ENCODE measurements around the gene TLCD3B.
"Not testable (repeated sequence)": the region's sequence is repeated elsewhere in the genome, so short reads cannot be mapped to it uniquely, and the experiment has no call there.

Gene TLCD3B

GRCh38 chr16:30025574-30025973 is 5.5 kb downstream of the TLCD3B start:
- no peak for DNase-seq (ENCODE audit: low read depth in 3 of 3)

- no peak for DNase-seq (ENCODE audit: low read depth in 3 of 3)
Measured at GRCh38 chr16:30025156-30025555, 5.9 kb downstream of the TLCD3B start.

DNA sequence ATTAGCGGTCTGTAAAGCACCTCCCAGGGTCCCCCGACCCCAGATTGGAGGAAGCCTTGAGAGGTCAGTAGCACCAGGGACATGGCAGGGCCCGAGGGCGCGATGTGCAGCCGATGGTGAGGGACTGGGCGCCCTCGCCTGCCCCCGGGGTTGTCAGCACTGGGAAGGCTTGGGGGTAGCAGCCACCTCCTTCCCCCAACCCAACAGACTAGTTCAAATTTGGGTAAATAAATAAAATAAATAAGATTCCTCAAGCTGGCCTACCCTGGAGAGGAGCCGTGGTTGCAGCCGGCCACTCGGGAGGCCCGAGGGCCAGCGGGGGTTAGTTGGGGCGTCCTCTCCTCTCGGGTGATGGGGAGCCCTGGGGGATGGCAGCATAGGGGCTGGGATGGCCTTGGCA is 6.6 kb downstream of the TLCD3B start:
- DNase-seq (ENCODE audit: low read depth in 3 of 3): no peak

GRCh38 chr16:30023586-30023985 is 7.5 kb downstream of the TLCD3B start:
- no peak for DNase-seq (ENCODE audit: low read depth in 3 of 3)

DNA sequence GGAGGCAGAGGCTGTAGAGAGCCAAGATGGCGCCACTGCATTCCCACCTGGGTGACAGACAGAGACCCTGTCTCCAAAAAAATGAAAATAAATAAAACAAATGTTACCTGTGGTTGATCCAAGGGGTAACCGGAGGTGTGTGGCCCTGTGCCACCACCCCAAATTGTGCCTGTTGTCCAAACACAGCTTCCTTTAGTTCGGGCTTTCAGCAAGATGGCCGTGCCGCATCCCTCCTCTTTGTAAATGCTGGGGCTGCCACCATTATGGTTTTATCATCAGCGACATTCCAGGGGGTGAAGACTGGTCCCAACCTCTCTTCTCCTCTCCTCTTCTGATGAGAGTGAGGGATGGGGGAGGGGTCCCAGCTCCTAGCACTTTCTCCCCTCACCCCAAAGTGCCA is 8.2 kb downstream of the TLCD3B start, which contains the start of gene C16orf92:
Gene C16orf92, plus strand, starts transcription at position 312 of the 400 bp plus-strand sequence. CDS start 143 bp downstream, outside the sequence.
- DNase-seq (ENCODE audit: low read depth in 3 of 3): no peak

DNA sequence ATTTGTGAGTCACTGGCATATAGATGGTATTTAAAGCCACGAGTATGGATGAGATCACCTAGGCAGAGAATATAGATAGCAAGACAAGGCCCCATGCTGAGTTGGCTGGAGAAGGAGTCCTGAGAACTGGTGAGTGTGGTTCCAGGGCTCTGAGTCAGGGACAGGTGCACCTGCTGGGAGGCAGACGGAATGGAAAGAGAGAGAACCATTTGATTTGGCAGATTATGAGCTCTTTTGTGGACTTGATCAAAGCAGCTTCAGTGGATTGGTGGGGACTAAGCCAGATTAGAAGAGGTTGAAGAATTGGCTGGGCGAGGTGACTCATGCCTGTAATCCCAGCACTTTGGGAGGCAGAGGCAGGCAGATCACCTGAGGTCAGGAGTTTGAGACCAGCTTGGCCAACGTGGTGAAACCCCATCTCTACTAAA is 12.3 kb downstream of the TLCD3B start:
- DNase-seq (ENCODE audit: low read depth in 3 of 3): no peak

DNA sequence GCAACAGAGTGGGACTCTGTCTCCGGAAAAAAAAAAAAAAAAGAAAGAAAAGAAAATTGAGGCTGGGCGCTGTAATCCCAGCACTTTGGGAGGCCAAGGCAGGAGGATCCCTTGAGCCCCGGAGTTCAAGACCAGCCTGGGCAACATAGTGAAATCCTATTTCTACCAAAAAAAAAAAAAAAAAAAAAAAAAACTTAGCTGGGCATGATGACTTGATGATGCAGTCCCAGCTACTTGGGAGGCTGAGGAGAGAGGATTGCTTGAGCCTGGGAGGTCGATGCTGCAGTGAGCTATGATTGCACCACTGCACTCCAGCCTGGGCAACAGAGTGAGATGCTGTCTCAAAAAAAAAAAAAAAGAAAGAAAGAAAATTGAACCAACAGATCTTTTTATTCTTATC is 13.1 kb downstream of the TLCD3B start:
- DNase-seq (ENCODE audit: low read depth in 3 of 3): not testable (repeated sequence)

DNA sequence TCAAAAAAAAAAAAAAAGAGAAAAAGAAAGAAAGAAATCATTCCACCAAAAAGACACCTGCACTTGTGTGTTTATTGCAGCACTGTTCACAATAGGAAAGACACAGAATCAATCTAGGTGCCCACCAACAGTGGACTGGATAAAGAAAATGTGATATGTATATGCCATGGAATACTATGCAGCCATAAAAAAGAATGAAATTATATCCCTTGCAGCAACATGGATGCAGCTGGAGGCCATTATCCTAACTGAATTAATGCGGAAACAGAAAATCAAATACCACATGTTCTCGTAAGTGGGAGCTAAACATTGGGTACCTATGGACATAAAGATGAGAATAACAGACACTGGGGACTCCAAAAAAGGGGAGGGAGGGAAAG is 13.8 kb downstream of the TLCD3B start:
- DNase-seq (ENCODE audit: low read depth in 3 of 3): no peak

- DNase-seq (ENCODE audit: low read depth in 3 of 3): no peak
Measured at GRCh38 chr16:30016555-30017276, 14.4 kb downstream of the TLCD3B start.

DNA sequence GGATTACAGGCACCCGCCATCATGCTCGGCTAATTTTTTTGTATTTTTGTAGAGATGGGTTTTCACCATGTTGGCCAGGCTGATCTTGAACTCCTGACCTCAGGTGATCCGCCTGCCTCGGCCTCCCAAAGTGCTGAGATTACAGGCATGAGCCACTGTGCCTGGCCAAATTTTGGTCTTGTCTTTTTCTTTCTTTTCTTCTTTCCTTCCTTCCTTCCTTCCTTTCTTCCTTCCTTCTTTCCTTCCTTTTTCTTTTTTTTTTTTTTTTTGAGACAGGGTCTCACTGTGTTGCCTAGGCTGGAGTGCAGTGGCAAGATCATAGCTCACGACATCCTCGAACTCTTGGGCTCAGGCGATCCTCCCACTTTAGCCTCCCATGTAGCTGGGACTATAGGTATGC is 15.6 kb downstream of the TLCD3B start:
- DNase-seq (ENCODE audit: low read depth in 3 of 3): not testable (repeated sequence)

DNA sequence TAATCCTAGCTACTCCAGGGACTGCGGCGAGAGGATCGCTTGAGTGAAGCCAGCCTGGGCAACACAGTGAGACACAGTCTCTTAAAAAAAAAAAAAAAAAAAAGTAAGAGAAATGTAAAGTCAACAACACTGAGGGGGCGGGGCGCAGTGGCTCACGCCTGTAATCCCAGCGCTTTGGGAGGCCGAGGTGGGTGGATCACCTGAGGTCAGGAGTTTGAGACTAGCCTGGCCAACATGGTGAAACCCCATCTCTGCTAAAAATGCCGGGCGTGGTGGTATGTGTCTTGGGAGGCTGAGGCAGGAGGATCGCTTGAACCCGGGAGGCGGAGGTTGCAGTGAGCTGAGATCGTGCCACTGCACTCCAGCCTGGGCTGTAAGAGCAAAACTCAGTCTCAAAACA is 18.5 kb downstream of the TLCD3B start:
- DNase-seq (ENCODE audit: low read depth in 3 of 3): not testable (repeated sequence)

- no peak for DNase-seq (ENCODE audit: low read depth in 3 of 3)
Measured at GRCh38 chr16:30011714-30012504, 19.2 kb downstream of the TLCD3B start.

DNA sequence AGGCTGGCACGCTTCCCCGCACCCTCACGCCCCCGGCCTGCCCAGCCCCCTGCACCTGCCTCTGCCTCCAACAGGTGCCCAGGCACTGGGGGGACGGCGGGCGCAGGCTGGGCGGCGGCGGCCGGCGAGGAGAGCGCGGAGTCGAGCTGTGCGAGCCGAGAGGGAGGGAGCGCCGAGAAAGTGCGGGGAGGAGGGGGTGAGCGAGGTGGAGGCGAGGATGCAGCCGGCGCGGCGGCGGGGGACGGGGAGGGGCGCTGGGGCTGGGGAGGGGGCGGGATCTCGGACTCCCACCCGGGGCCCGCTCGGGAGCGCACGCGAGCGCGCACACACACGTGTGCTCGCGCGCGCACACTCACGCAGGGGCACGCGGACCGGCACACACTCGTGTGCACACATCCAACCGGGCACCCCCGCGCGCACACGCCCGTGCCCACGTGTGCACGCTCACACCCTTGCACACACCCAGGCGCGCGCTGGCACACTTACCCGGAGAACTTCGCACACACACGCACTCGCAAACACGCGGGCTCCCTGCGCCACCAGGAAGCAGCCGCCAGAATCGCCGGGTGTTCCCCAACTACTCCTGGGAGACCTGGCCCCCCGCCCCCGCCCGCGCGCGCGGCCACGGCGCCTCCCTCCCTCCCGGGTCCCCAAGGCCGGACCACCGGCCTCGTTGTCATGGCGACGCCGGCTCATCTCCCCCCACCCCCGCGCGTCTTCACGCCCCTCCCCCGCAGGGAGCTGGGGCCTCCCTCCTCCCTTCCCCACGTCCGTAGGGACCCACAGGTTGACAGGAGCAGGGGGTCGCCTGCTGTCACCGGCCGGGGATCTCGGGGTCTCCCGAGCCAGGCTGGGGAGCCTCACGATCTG is 20.0 kb downstream of the TLCD3B start, which contains the start of gene DOC2A:
Gene DOC2A, minus strand, starts transcription at position 184 of the 870 bp plus-strand sequence. CDS start 805 bp downstream, outside the sequence.
- DNase-seq (ENCODE audit: low read depth in 3 of 3): peak in 1 of 3 experiments; percentile 34

- DNase-seq (ENCODE audit: low read depth in 3 of 3): no peak
Measured at GRCh38 chr16:30009990-30010843, 20.9 kb downstream of the TLCD3B start.

DNA sequence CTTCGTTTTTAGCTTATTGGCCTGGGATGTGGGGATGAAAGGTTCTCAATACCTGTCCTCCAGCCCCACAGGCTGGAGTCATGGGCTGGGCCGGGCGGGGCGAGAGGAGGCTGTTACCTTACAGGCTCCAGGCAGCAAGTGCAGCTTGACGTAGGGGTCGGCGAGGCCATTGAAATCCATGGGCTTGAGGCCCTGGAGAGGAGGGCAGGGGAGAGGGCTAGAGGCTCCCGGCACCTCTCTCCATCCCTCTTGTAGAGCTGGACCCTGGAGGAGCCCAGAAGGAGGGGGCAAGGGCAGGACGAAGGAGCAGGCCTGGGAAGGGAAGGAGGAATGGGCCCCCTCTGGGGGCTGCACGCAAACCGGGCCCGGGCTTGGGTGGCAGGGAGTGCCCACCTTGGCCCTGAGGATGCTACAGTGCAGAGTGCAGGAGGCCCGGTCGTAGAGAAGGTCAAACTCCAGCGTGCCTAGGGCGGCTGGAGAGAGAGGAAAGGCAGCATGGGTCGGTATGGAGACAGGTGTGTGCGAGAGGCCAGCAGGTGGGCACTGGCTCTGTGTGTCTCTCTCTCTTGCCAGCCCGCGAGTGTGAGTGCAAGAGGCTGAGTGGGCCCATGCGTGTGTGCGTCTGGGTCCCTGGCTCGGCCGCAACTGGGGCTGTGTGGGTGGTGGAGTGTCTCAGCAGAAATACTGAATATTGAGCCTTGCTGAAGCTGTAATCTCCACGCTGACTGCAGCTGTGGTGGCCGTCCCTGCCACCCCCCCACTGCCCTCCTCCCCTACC is 21.8 kb downstream of the TLCD3B start:
- no peak for DNase-seq (ENCODE audit: low read depth in 3 of 3)

DNA sequence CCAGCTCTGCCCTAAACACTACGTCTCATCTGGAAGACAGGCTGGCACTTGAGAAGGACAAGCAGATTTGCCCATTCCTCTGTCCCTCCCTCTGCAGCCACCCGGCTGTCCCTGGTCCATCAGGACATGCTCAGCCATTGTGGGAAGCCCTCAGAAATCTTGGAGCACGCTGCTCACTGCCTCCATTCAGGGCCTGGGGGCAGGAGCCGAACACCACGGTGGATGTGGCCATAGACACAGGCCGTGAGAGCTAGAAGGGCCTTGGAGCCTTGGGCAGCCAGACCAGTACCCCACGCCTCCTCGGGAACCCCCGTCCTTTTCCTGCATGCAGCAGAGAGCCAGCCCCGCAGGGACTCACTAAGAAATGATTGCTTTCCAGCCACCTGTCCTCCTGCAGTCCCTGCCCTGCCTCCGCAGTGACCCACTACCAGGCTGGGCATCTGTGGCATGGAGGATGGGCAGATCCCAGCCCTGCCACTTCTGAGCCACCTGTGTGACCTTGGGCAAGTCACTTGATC is 23.6 kb downstream of the TLCD3B start:
- no peak for DNase-seq (ENCODE audit: low read depth in 3 of 3)

DNA sequence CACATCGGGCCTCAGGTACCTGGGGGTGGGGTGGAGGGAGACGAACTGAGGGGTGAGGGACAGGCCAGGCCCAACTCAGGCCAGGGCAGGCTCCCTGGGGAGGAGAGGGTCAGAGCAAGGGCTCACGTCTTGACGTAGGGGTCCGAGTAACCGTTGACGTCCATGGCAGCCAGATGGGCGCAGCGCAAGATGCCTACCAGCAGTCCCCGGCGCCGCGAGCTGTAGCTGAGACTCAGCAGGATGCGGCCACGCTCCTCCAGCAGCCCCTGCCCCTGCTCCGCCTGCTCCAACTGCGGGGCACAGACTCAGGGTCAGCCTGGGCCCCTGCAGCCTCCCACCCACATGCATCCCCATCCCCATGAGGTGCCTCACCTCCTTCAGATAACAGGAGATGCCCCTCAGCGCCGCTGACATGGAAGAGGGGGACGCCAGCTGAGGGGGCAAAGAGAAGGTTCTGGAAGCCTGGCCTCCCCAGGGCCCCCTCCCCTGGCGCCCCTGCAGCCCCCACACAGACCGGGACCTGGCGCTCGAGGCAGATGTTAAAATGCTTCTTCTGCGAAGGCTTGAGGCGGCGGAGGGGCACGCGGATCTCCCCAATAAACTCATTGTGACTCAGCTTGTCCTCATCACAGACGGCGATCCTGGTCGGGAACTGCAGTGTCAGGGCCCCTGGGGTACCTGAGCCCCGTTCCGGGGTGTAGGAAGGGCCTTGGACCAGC is 24.3 kb downstream of the TLCD3B start:
- DNase-seq (ENCODE audit: low read depth in 3 of 3): no peak

GRCh38 chr16:30006095-30006473 is 25.0 kb downstream of the TLCD3B start:
- no peak for DNase-seq (ENCODE audit: low read depth in 3 of 3)

GRCh38 chr16:30005341-30006094 is 25.6 kb downstream of the TLCD3B start:
- no peak for DNase-seq (ENCODE audit: low read depth in 3 of 3)

All from stimulated activated CD4-positive, alpha-beta T cell treated with anti-CD3 and anti-CD28 coated beads, TNF-alpha, amount 100 ng/mL, for 24 hours (primary cell).